EH (cell line): ENCODE data around the gene ACBD4.

Experiments used
- DNase-seq: peaks from one replicate; pipeline ENCODE4 v3.0.0-alpha.2; 2015; ENCODE audit warnings: low read depth

The ACBD4 gene

DNA sequence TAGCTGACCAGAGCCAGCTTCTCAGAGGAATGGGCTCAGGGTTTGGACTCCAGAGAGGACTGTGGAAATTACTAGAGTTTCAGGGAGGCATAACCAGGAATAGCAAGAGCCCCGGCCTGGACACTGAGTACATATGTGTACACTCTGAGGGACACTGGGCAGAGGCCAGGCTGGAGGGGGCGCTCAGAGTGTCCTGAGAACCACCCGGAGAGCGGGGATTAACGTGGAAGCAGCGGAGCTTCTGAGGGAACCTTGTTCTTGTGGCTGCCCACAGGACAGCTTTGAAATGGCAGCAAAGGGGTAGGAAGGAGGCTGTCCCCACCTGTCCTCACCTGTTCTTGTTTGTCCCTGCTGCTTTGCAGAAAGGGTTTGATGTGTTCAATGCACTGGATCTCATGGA, 31.0 kb upstream of the ACBD4 start:
- no peak for DNase-seq

- DNase-seq = no peak
Observed at GRCh38 chr17:45104907-45105624, 30.4 kb upstream of the ACBD4 start.

GRCh38 chr17:45106096-45106495, 29.4 kb upstream of the ACBD4 start:
- DNase-seq = no peak

DNA sequence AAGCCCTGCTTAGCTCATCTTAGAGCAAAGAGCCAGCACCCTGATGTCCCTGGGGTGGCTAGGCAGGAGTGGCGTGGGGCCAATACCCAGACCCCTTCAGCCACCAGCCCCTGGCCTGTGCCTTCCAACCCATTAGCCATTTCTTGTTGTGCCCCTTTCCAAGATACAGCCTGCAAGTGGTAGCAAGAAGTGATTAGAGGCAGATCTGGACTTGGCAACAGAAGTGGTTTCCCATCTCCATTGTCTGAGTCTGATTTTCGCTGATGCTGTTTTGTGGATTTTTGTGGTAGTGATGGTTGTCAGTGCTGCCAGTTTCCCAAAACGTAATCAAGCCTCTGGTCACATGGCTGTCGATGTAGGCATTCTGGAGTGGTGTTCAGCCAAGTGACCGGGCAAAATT, 28.9 kb upstream of the ACBD4 start:
- no peak for DNase-seq

DNA sequence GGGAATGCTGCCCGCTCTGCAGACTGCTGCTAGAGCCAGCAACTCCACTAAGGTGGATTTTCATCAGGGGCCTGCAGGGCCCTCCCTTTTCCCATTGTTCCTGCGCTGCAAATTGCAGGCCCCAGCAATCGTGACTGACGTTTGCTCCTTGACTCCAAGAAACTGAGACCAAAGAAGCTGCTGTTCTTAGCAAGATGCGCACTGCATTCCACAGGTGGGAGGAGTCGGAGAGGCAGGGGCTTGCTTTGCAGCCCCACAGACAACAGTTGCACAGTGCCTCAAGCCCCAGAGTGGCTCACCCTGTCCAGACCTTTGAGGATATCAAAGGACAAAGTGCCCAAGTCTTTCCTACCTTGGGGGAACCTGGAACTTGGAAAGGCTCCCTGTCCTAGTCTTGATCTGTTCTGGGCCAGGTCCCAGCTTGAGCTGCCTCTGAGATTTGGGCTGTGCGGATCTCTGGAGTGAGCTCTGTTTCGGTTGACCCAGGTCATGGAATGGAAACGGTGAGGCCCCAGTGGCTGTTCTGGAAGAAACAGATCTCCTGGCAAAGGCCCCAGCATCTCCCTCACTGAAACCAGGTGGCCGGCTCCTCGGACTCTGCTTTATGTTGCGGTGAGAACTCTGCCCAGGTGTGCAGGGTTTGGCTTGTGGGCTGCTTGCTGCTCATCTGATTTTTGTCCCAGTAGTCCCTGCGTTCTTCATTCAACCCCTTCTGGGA, 28.0 kb upstream of the ACBD4 start:
- DNase-seq = no peak

GRCh38 chr17:45108051-45108450, 27.4 kb upstream of the ACBD4 start:
- no peak for DNase-seq

- peak; percentile 25 for DNase-seq
Observed at GRCh38 chr17:45108595-45109521, 26.6 kb upstream of the ACBD4 start.

DNA sequence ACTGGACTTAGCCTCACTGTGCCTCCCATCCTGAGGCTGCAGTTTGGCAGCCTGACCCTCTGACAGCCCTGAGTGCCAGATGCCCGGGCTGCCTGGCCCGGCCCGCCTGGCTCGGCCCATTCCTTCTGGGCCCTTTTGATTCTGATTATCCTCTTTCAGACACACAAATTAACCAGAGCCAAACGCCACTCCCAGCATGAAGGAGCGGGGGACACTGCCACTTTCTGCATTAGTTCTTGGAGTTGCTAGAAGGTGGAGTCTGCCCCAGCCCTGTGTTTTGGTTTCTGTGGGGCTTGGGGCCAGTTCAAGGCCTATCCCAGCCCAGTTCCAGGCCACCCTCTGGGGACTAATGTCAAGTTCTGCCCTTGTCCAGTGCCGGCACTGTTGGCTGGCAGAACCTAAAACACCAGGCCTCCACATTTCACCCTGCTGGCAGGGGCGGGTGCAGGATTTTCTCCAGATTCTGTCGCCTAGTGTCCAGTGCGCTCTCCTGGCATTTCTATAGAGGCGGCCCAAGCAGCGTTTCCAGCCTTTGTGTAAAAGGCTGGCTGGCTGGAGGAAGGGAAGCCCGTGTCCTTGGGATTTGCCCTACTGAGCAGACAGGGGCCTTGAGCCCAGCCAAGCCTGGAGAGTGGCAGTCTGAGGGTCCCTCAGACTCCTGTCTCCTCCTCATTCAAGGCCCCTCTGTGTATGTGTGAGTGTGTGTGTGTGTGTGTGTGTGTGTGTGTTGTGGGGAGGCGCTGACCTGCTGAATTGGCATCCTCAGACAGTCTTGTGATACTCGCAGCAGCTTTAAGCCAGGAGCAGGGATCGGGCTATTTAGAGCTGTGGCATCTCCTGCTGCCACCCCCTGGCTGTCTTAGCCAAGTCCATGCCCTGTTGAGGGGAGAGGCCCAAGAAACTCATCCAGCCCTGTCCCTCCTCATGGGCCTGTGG, 24.5 kb upstream of the ACBD4 start:
- peak; percentile 27 for DNase-seq

- no peak for DNase-seq
Observed at GRCh38 chr17:45111850-45112249, 23.6 kb upstream of the ACBD4 start.

DNA sequence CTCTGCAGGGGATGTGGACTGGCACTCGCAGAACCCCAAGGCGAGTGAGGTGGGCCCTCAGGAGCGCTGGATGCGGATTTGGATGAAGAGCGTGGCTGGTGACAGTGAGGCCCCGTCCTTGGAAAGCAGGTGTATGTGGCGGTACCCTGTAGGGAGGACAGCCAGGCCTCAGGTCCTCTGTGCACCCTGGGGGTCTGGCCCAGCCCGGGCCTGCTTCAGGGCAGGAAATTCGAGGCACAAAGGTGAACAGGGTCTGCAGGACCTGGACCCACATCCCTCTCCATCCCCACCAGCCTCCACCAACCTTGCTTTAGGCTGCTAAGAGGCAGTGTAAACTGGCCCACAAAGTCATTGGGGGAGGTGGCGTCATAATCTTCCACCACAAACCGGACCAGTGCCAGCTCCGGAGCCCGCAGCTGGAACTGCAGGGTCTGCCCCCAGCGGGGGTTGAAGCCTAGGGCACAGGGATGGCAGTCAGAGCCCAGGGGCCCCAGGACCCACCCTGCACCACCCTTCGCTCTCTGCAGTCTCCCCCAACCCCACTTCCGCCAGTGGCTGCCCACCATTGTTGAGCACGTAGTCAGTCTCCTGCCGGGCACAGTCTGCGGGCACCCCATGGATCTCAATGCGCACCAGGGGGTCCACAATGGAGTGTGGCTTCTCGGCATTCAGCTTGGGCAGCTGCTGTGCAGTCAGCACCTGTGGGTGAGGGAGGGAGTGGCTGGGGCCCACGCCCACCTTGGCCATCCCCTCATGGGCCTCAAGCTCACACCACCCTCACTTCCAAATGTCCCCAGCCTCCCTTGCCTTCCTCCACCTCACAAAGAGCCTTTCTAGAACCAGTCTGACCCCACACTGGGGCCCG, 22.7 kb upstream of the ACBD4 start:
- DNase-seq = no peak

DNA sequence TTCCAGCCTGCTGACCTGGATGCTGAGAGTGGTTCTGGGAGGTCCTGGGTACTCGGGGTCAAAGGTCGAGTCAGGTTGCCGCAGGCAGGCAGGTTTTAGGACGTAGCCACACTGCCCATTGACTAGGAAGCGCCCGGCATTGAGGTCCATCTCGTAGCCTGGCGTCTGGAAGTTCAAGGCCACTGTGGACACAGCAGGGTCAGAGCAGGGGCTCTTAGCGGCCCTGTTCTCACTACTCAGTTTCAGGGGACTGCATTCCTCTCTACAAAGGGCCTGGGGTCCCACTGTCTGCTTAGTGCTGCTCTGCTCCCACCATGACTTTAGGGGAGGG, 22.1 kb upstream of the ACBD4 start:
- no peak for DNase-seq

- no peak for DNase-seq
Observed at GRCh38 chr17:45114117-45114932, 21.2 kb upstream of the ACBD4 start.

DNA sequence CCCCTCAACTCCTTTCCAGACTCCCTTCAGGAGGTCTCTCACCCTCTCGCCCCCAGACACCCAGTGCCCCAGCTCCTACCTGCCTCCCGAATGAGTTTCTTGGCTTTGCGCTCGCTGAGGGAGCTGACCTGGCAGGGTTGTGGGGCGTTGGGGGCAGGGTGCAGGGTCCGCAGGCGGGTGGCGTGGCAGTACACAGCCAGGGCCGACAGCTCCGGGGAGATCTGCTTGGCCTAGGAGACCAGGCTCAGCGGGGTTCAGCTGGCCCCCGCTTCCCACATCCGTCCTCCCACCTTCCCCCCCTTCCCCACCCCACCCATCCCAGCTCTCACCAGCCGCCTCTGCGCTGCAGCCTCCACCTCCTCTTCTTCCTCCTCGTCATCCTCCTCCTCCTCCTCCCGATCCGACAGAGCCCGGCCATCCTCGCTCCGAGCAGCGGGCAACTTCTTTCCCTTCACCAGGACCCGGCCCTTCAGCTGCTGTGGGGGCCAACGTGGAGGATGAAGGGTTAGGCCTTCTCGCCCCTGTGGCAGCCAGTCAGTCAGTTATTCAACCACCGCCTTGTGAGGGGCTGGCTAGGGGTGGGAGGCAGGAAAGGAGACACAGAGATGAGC, 20.4 kb upstream of the ACBD4 start:
- no peak for DNase-seq

- peak; percentile 52 for DNase-seq
Observed at GRCh38 chr17:45115871-45116270, 19.6 kb upstream of the ACBD4 start.

DNA sequence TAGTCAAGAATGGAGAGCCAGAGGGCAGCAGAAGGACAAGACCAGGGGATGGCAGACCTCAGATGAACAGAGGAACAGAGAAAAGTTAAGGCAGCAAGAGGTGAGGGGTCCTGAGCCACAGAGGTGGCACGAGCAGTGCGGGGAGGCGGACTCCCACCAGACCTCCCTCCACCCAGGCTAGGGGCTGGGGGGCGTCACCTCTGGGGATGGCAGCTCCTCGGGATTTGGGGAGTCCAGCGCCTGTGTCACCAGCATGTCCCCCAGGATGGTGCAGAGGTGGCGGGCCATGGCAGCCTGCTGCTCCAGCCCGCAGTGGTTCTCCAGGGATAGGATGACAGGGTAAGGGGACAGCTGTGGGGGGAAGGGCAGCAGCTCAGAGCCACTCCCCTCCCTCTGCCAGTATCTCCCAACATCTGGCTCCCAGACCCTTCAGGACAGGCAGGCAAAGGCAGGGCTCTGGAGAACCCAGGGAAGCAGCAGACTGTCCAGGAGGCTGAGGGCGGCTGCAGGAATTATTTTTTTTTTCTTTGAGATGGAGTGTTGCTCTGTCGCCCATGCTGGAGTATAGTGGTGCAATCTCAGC, 19.0 kb upstream of the ACBD4 start:
- DNase-seq = no peak

DNA sequence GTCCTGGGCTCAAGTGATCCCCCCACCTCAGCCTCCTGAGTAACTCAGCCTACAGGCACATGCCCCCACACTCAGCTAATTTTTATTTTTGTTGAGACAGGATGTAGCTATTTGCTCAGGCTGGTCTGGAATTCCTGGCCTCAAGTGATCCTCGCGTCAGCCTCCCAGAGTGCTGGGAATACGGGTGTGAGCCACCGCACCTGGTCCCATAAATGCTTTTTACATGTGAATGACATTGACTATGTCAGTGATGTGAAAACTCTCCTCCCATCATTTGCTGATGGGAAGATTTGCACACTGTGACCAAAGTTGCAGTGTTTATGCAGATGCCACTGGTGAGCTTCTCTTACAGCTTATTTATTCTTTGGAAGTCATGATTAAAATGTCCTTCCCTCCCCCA, 18.2 kb upstream of the ACBD4 start:
- no peak for DNase-seq

DNA sequence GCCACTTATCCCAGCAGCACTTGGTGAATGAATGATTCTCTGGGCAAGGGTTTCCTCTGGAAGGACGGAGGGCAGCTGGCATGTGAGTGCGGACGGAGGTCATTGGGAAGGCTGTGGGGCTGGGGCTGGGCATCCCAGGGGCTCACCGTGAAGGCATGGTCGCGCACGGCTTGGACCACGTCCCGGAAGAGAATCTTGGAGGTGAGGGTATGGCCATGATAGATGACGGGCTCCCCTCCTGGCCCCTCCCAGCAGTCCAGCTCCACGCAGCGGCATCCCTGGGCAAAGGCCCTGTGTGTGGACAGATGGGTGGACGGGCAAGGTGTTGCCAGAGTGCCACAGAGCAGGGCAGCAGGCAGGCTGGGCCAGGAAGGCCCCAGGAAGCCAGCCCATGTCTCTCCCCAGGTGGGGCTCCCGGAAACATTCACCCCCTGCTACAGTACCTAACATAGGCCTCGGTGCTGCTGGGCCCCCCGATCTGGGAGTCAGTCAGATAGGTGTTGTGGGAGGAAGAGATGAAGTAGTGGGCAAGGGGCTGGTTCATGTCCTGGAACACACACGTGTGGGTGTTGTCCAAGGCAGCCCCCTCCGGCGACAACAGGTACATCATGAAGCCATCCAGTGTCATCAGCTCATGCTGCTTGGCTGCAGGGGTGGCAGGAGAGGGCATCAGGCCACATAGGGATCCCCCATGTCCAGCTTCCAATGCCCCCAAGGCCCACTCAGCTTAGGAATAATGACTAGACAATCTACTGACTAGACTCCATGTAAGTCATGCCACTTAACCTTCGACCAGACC, 17.4 kb upstream of the ACBD4 start:
- DNase-seq = no peak

DNA sequence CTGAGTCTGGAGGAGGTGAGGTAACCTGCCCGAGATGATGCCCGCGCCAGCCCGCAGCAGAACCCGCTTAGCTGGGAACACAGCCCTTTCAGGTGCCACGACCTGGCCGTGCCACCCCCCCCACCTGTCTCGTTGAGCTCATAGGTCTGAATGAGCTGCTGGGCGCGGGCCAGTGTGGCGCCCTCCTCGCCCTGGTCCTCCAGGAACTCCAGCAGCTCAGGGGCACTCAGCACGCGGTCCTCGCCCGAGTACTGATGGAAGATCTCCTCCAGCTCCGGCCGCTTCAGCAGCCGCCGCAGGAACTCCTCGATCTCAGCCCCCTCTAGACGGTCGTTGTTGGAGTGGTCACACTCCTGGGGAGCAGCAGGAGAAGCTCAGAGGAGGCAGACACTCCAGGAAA, 16.8 kb upstream of the ACBD4 start:
- no peak for DNase-seq
